Pancreas (tissue), 10 donors: ENCODE measurements around the gene TMSB15C. TPM values are rescaled to one million over a fixed set of nuclear protein-coding genes. Genes with fewer than 3 reads are reported as not detected.

Experiments
- ATAC-seq, 4 donors: fragments of 200-7000 bp; cut with Tn5 transposase; one replicate each; pipeline versions ENCODE4 v1.8.0 to v1.9.1; 2020; ENCODE audit warnings: mild to moderate bottlenecking in 4 of 4, moderate library complexity in 4 of 4
- DNase-seq, 6 donors: peaks; one replicate each; pipeline ENCODE4 v3.0.0-alpha.2; 2020
- FAIRE-seq: peaks from 2 replicates; lab custom pipeline; 2012; peaks lifted over from hg19 to GRCh38; lab: Jason Lieb, UNC
- H3K27ac ChIP-seq, 4 donors: fragments of 200-600 bp; sonication (generic); 1 replicate in 3 of 4; 2 replicates in 1 of 4; pipeline versions ENCODE4 v1.5.0 to v1.8.0; 2020
- H3K27me3 ChIP-seq, 4 donors: fragments of 200-600 bp; one replicate each; pipeline ENCODE4 v1.8.0; 2021
- H3K36me3 ChIP-seq, 3 donors: fragments of 200-600 bp; sonication (generic) in 1 of 3; one replicate each; pipeline versions ENCODE4 v1.5.0 to v1.8.0; 2020 to 2021
- H3K4me1 ChIP-seq, 3 donors: fragments of 200-600 bp; one replicate each; pipeline ENCODE4 v1.8.0; 2021
- H3K4me3 ChIP-seq, 4 donors: fragments of 200-600 bp; sonication (generic) in 2 of 4; one replicate each; pipeline versions ENCODE4 v1.5.0 to v1.8.0; 2020 to 2021
- H3K9me3 ChIP-seq, 4 donors: fragments of 200-600 bp; one replicate each; pipeline ENCODE4 v1.8.0; 2021
- CTCF ChIP-seq, 4 donors: fragments of 200-600 bp; sonication (generic) in 3 of 4; IDR thresholded peaks; one replicate each; pipeline versions ENCODE4 v1.5.0 to v1.8.0; 2021; ENCODE audit warnings: antibody characterized with exemption in 4 of 4
- WGBS, 2 donors: extraction: QIAGEN DNeasy Blood & Tissue Kit; methylation state at CpG; one replicate each; pipeline ENCODE4 v1.1.7; 2013; 5-methylcytosine and 5-hydroxymethylcytosine counted together
- intact Hi-C, 3 donors: fragments of 100-400 bp; cut with DNase I; formaldehyde crosslinking; loops; one replicate each; pipeline versions ENCODE4 v1.11.1 to v1.14.2; 2022
- polyA plus RNA-seq, 2 donors: library from polyadenylated mRNA; stranded (reverse); fragments of 200-250 nt; gene quantifications; one replicate each; pipeline ENCODE4 v1.2.3, GENCODE V29; 2013
- total RNA-seq, 6 donors: library from RNA; stranded (reverse); fragmentation: NEBNext Ultra II Directional in 4 of 6; extraction: Animal tissue kit (Norgen Biotek cat#: 25700) in 4 of 6; gene quantifications; one replicate each; pipeline versions ENCODE4 v1.2.1 to v1.2.4, GENCODE V29; 2021 to 2023
- donor health status: healthy with polysubstance abuse.
- donor health status: DM: no; HTN: no; CAD: no; lungs with moderate emphysema.
- donor health status: DM: no; HTN: no; CAD: no.
- donor health status: control.
- donor health status: control.
- donor health status: Bipolar disorder and iron deficiency.
- donor health status: DM: yes; HTN: yes; CAD: no.
- donor health status: DM: no; HTN: no; CAD: no.
- donor health status: DM: no; HTN: no; CAD: no.
- donor health status: DM: yes; HTN: yes; CAD: no.

The TMSB15C gene
- total and polyA plus RNA-seq, 8 donors = 0.09 to 1.6 (median 0.30) TPM; not detected in 1

- intact Hi-C loops = no loop called here
- Histone ChIP-seq H3K4me3 (no peak overlapping the region), H3K36me3 (no peaks in the 10 kb centered on the region), H3K4me1 (no peaks in the 10 kb centered on the region), H3K9me3 (no peaks in the 10 kb centered on the region), H3K27me3 (no peaks in the 10 kb centered on the region), H3K27ac (no peak overlapping the region)
- 74 to 81% methylated on average over 5 of the region's 5 CpGs for WGBS, 2 donors
- DNase-seq (no peak), ATAC-seq (no peak), FAIRE-seq (no peak)
- TF ChIP-seq CTCF (IDR thresholded peaks at IDR 0.05) = no peak
Observed at GRCh38 chrX:104045642-104046041, 30.4 kb downstream of the TMSB15C start.

- no peaks in the 10 kb centered on the region for H3K9me3 ChIP-seq
- H3K4me1 ChIP-seq = no peaks in the 10 kb centered on the region
- H3K27ac ChIP-seq = no peak overlapping the region
- ATAC-seq (peak in 2 of 4 donors; percentile 65 to 73), FAIRE-seq (no peak), DNase-seq (peak in 1 of 6 donors; percentile 2)
- H3K36me3 ChIP-seq = no peaks in the 10 kb centered on the region
- WGBS, 2 donors = 36 to 55% methylated on average over 4 of the region's 4 CpGs
- H3K27me3 ChIP-seq = peaks cover 0 to 7% (median 0%) of the 10 kb centered on the region in 4 donors
- intact Hi-C loops = no loop called here
- H3K4me3 ChIP-seq = no peak overlapping the region
- TF ChIP-seq CTCF (IDR thresholded peaks at IDR 0.05) = no peak
Observed at GRCh38 chrX:104041003-104041402, 35.0 kb downstream of the TMSB15C start.

- 92 to 95% methylated on average over 38 to 39 of the region's 39 CpGs for WGBS, 2 donors
- DNase-seq = peak in 2 of 6 donors; percentile 27 to 60
- Histone ChIP-seq H3K27me3 (peaks cover 0 to 7% (median 0%) of the 10 kb centered on the region in 4 donors), H3K4me3 (no peak within 1 kb of the TSS), H3K27ac (no peak within 1 kb of the TSS), H3K9me3 (no peaks in the 10 kb centered on the region), H3K4me1 (no peaks in the 10 kb centered on the region), H3K36me3 (no peaks in the 10 kb centered on the region)
- intact Hi-C loops = no loop called here
- no peak for ATAC-seq
- TF ChIP-seq CTCF (IDR thresholded peaks at IDR 0.05) = no peak
- FAIRE-seq = no peak
Observed at GRCh38 chrX:104039689-104040505, 36.1 kb downstream of the TMSB15C start, which contains the start of gene H2BW2. TSS of gene H2BW2 (plus strand) at chrX:104039956. CDS start at chrX:104039995, 39 bp downstream.

Other genes with a start within 250 kb of the TMSB15C start
- 1 to 10 TPM in 1 of 6 donors, under 1 TPM in 5; 0.38 to 1.1 (median 0.80) TPM for gene RAB9B, start 244.0 kb downstream of the TMSB15C start, total RNA-seq
- 1 to 10 TPM in 1 of 2 donors, under 1 TPM in 1; 0.49 to 2.3 TPM for gene RAB9B, start 244.0 kb downstream of the TMSB15C start, polyA plus RNA-seq
- 1 to 10 TPM in 1 of 6 donors, under 1 TPM in 5; 0.28 to 1.3 (median 0.53) TPM for gene TMSB15B, start 113.6 kb downstream of the TMSB15C start, total RNA-seq
- gene TMSB15B, start 113.6 kb downstream of the TMSB15C start, polyA plus RNA-seq = 1 to 10 TPM; 1.5 to 3.5 TPM
- not detected for gene H2BW1, start 62.5 kb downstream of the TMSB15C start, total RNA-seq
- not detected for gene H2BW1, start 62.5 kb downstream of the TMSB15C start, polyA plus RNA-seq
- gene H2BW2, start 36.3 kb downstream of the TMSB15C start, total RNA-seq = not detected
- not detected for gene H2BW2, start 36.3 kb downstream of the TMSB15C start, polyA plus RNA-seq
- 1 to 10 TPM in 2 of 6 donors, under 1 TPM in 4; 0.05 to 1.5 (median 0.27) TPM for gene ZCCHC18, start 36.3 kb upstream of the TMSB15C start, total RNA-seq
- gene ZCCHC18, start 36.3 kb upstream of the TMSB15C start, polyA plus RNA-seq = 1 to 10 TPM; 1.2 to 6.2 TPM
- 1 to 10 TPM; 3.0 to 5.7 (median 4.0) TPM for gene SLC25A53, start 80.8 kb upstream of the TMSB15C start, total RNA-seq
- gene SLC25A53, start 80.8 kb upstream of the TMSB15C start, polyA plus RNA-seq = 1 to 10 TPM; 3.7 to 5.8 TPM
- 10 to 100 TPM in 4 of 6 donors, 1 to 10 TPM in 2; 7.7 to 14.4 (median 11.3) TPM for gene FAM199X, start 90.2 kb upstream of the TMSB15C start, total RNA-seq
- gene FAM199X, start 90.2 kb upstream of the TMSB15C start, polyA plus RNA-seq = 1 to 10 TPM; 6.8 to 9.9 TPM
- gene ESX1, start 178.7 kb upstream of the TMSB15C start, total RNA-seq = not detected
- gene ESX1, start 178.7 kb upstream of the TMSB15C start, polyA plus RNA-seq = not detected